SJCRH30 (cell line): ENCODE results near the gene LAMA5. TPM values are rescaled to one million over a fixed set of nuclear protein-coding genes. Genes with fewer than 3 reads are reported as not detected.
"Not testable (repeated sequence)": the region's sequence is repeated elsewhere in the genome, so short reads cannot be mapped to it uniquely, and the experiment has no call there.

Experiments used
- DNase-seq, 2 experiments: peaks; one replicate each; pipeline ENCODE4 v3.0.0-alpha.2; 2015 to 2020
- H3K27ac ChIP-seq: fragments of 250-450 bp; sonication (Bioruptor Pico); 2 replicates; pipeline ENCODE4 v1.5.1; 2020; ENCODE audit warnings: mild to moderate bottlenecking, moderate library complexity
- H3K27me3 ChIP-seq: fragments of 250-450 bp; sonication (Bioruptor Pico); 2 replicates; pipeline ENCODE4 v1.5.1; 2020; ENCODE audit warnings: mild to moderate bottlenecking, moderate library complexity
- H3K36me3 ChIP-seq: fragments of 250-450 bp; sonication (Bioruptor Pico); 2 replicates; pipeline ENCODE4 v1.5.1; 2020; ENCODE audit warnings: mild to moderate bottlenecking, moderate library complexity
- H3K4me1 ChIP-seq: fragments of 250-450 bp; sonication (Bioruptor Pico); 2 replicates; pipeline ENCODE4 v1.5.1; 2020; ENCODE audit warnings: mild to moderate bottlenecking, moderate library complexity
- H3K4me3 ChIP-seq: fragments of 250-450 bp; sonication (Bioruptor Pico); 2 replicates; pipeline ENCODE4 v1.5.1; 2020; ENCODE audit warnings: mild to moderate bottlenecking, moderate library complexity
- H3K9me3 ChIP-seq: fragments of 250-450 bp; sonication (Bioruptor Pico); replicated peaks from 2 replicates; pipeline ENCODE4 v1.5.1; 2020; ENCODE audit warnings: mild to moderate bottlenecking, moderate library complexity
- total RNA-seq: library from RNA; depleted of rRNA; stranded (reverse); fragments of >200 nt; shearing (Covaris generic); gene quantifications from 2 replicates; pipeline ENCODE4 v1.2.3, GENCODE V29; 2014

The LAMA5 gene
- total RNA-seq, 1 experiment from 2014 or later = 43.8 TPM

- H3K36me3 ChIP-seq, H3K4me3 ChIP-seq, H3K27me3 ChIP-seq, H3K27ac ChIP-seq, H3K9me3 ChIP-seq, DNase-seq: not testable (repeated sequence)
- H3K4me1 ChIP-seq = peaks cover 68% of the 10 kb centered on the region
Measured at GRCh38 chr20:62373631-62374179, 6.6 kb upstream of the LAMA5 start.

DNA sequence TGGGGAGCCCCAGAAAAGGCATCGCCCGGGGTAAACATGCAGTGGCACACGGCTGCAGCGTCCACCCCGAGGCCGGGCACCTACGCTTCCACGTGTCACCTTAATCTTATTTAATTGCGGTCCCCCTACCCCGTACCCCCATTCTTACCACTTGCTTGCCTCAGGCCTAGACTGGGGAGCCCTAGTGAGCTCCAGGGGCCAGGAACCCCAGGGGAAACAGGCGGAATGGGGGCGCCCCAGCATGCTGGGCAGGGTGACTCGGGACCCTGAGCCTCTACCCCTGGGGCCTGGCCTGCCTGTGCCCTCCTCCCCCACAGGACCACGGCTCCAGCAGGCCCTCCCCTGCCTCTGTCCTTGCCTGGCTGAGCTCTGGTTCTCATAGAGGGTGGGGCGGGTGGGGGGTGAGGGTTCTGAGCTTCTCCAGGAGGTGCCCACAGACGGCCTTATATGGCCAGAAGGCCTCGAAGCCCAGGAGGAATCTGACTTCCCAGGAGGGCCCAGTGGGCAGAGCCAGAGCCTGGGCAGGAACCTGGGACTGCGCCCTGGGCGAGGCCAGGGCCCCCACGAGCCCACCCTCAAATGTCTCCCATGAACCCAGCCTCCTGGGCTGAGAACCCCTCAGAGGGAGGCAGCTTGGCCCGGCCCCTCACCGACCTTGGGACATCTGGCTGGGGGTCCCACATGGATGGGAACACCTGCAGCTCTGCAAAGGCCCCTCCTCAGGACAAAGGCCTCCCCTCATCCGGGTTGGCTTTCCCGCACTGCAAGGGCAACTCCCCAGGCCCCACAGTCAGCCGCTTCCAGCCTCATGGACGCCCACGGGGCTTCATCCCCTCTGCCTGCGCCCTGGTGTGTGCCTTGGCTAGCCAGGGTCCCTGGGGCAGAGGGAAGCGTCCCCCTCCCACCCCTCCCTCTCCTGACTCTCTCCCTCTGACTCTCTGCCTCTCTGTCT is 5.2 kb upstream of the LAMA5 start:
- H3K4me3 ChIP-seq = no peak overlapping the region
- no peaks in the 10 kb centered on the region for H3K27me3 ChIP-seq
- no peak overlapping the region for H3K27ac ChIP-seq
- peaks cover 68% of the 10 kb centered on the region for H3K4me1 ChIP-seq
- H3K36me3 ChIP-seq = no peaks in the 10 kb centered on the region
- no peaks in the 10 kb centered on the region for H3K9me3 ChIP-seq
- no peak for DNase-seq

DNA sequence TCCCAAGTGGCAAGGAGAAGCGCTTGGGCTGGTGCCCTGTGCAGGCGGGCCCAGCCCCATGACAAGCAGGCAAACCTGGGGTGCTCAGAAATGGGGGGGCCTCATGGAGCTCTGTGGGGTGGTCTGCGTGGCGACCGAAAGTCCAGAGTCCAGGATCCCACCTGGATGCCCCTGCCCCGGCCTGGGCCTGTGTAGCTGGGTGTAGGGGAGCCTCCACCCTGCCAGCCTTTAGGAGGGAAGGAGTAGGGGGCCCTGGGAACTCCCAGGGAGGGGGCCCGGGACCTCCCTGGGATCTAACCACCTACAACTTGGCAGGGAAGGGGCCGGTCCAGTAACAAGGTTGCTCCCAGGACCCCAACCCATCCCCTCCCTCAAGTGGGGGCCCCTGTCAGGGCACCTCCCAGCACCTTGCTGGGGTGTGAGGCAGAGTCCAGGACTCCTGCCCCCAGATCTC is 4.5 kb upstream of the LAMA5 start:
- Histone ChIP-seq H3K4me1 (peaks cover 61% of the 10 kb centered on the region), H3K9me3 (no peaks in the 10 kb centered on the region)

DNA sequence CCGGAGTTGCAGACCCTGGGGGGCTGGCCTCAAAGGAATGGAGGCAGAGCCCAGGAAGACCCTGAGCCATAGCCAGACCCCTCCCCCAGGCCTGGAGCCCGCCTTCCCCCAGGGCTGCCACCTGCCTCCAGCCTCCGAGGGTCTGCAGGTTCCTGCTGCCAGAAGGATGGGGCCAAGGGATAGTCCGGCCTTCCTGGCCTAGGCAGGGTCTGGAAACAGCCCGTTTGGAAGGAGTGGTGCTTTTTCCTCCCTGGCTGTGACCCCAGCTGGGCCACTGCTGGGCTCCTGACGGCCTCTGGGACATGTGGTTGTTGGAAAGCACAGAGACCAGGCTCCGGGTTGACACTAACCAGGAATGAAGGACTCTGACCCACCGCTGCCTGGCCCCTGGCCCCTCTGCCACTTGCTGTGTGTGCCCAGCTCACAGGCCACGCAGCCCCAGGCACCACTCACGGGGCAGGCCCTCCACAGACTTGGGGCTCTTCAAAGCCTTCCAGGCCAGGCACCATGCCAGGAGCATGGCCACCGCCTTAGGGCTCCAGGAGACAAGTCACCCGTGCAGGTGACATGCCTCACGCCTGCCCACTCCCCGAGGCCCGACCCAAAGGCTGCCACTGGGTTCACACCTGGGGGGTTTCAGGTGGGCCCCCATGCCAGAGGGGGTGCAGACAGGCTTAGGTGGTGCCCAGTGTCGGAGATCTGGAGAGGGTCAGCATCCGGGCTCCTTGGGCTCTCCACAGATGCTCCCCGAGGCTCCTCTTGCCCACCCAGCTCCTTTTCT is 3.9 kb upstream of the LAMA5 start:
- DNase-seq = no peak
- Histone ChIP-seq H3K4me3 (no peak overlapping the region), H3K36me3 (no peaks in the 10 kb centered on the region), H3K9me3 (no peaks in the 10 kb centered on the region), H3K4me1 (peaks cover 59% of the 10 kb centered on the region), H3K27me3 (no peaks in the 10 kb centered on the region), H3K27ac (no peak overlapping the region)

More for the DNA sequence above, 4.5 kb upstream of the LAMA5 start:
- no peaks in the 10 kb centered on the region for H3K27me3 ChIP-seq
- no peaks in the 10 kb centered on the region for H3K36me3 ChIP-seq
- no peak overlapping the region for H3K27ac ChIP-seq
- DNase-seq = no peak
- H3K4me3 ChIP-seq = no peak overlapping the region

GRCh38 chr20:62370115-62370806 is 3.1 kb upstream of the LAMA5 start:
- peaks cover 58% of the 10 kb centered on the region for H3K4me1 ChIP-seq
- H3K9me3 ChIP-seq = no peaks in the 10 kb centered on the region
- no peaks in the 10 kb centered on the region for H3K36me3 ChIP-seq
- H3K27me3 ChIP-seq = no peaks in the 10 kb centered on the region
- peak overlapping the region; percentile 34 for H3K27ac ChIP-seq
- no peak overlapping the region for H3K4me3 ChIP-seq
- DNase-seq = peak; percentile 98 to 100

GRCh38 chr20:62369815-62370114 is 2.7 kb upstream of the LAMA5 start:
- peaks cover 56% of the 10 kb centered on the region for H3K4me1 ChIP-seq
- no peaks in the 10 kb centered on the region for H3K27me3 ChIP-seq
- peak overlapping the region; percentile 34 for H3K27ac ChIP-seq

DNA sequence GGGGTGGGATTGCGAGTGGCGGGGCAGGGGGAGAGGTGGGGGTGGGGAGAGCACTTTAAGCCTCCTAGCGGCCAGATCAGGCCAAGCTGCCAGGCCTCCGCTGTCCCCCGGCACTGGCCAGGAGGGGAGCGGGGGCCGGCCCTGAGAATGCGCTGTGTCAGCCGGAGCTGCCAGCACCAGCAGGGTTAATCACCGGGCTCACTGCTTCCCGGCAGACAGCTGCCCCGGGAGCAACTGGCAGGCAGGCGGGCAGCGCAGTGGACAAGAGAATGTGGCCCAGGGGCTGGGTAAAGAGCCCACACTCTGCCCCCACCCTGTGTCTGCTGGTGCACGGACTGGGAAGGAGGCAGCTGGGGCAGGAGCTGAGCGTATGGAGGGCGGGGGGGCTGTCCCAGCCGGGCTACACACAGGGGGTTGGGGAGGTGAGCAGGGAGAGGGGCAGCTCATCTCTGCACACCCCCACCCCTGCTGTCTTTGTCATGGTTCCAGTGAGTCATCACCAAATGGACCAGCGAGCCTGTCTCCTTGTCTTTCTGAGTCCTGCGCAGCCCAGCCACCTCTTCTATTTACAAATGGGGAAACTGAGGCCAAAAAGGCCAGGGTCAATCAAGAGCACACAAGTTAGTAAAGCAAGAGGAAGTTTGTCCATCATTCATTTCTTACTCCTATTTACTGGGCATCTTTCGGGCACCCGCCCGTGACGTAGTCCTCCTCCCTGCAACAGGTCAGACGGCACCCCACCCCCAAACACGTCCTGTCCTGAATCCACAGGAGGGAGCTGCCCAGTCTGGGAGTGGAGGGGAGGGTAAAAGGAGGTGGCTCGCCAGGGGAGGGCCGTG is 2.1 kb upstream of the LAMA5 start:
- peaks cover 56% of the 10 kb centered on the region for H3K4me1 ChIP-seq
- no peaks in the 10 kb centered on the region for H3K36me3 ChIP-seq
- no peaks in the 10 kb centered on the region for H3K27me3 ChIP-seq
- H3K27ac ChIP-seq = peak overlapping the region; percentile 34
- H3K4me3 ChIP-seq = peak overlapping the region; percentile 72; the same call in 1 of the 2 replicates
- no peaks in the 10 kb centered on the region for H3K9me3 ChIP-seq
- DNase-seq = peak; percentile 98

More at GRCh38 chr20:62369815-62370114, 2.7 kb upstream of the LAMA5 start:
- no peak for DNase-seq
- H3K36me3 ChIP-seq = no peaks in the 10 kb centered on the region
- no peaks in the 10 kb centered on the region for H3K9me3 ChIP-seq
- H3K4me3 ChIP-seq = no peak overlapping the region

DNA sequence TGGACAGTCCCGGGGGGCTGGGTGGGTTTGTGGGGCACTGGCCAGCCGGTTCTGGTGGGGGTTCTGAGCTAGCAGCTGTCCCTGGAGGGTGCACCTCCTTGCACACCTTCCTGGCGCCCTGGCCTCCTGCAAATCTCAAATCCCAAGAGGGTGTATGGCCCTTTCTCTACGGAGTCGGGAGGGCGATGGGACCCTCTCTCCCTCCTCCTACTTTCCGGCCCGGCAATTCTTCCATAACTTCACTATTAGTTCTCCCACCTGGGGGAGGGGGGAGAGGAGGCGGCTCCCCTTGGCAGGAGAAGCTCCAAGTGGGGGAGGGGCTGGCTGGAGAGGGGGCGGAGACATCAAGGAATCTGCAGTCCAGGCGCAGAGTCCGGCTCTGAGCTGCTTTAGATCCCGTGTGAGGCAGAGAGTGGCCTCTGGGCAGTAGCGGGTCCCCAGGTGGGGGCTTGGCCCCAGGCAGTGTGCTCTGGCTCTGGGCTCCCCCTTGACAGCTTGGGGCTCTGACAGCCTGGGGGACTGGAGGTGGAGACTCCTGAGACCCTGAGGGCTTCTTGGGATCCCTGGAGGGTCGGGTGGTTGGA is 1.4 kb upstream of the LAMA5 start:
- Histone ChIP-seq H3K36me3 (no peaks in the 10 kb centered on the region), H3K9me3 (no peaks in the 10 kb centered on the region), H3K27ac (peak overlapping the region; percentile 6; the same call in 1 of the 2 replicates), H3K27me3 (no peaks in the 10 kb centered on the region), H3K4me1 (peaks cover 62% of the 10 kb centered on the region), H3K4me3 (peak overlapping the region; percentile 72)
- peak; percentile 83 to 85 for DNase-seq

DNA sequence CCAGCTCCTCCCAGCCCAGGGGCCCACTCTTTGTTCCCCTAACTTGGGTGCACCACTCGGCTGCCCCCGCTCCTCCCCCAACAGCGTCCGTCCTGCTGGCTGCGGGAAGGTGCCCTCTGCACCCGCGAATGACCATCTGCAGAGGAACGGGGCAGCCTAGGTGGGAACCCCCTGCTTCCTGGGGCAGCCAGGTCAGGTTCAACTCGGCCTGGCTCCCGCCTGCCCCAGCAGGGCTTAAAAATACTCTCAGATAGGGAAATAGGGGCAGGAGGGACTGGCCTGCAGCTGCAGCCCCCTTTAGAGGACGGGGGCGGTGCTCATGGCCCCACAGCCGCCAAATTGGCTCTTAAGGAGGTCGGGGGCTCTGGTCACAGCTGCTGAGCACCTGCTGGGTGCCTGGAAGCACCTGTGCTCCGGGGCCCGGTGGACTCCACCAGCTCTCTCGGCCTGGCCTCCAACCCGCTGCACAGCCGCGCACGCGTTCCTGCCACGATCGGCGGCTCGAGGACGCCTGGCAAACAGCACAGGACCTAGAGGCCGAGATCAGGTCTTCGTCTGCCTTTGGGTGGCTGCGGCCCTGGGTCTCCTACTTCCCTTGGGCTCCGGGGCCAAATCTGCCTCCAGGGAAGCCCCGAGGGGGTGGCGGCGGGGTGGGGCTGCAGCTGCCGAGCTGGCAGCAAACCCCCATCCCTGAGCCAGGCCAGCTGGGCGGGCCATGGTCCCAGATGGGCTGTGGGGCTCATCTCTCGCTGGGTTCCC is 700 bp upstream of the LAMA5 start:
- peak; percentile 88 for DNase-seq
- Histone ChIP-seq H3K27ac (no peak overlapping the region), H3K4me1 (peaks cover 69% of the 10 kb centered on the region), H3K27me3 (no peaks in the 10 kb centered on the region), H3K36me3 (no peaks in the 10 kb centered on the region), H3K9me3 (no peaks in the 10 kb centered on the region), H3K4me3 (peak overlapping the region; percentile 72)

DNA sequence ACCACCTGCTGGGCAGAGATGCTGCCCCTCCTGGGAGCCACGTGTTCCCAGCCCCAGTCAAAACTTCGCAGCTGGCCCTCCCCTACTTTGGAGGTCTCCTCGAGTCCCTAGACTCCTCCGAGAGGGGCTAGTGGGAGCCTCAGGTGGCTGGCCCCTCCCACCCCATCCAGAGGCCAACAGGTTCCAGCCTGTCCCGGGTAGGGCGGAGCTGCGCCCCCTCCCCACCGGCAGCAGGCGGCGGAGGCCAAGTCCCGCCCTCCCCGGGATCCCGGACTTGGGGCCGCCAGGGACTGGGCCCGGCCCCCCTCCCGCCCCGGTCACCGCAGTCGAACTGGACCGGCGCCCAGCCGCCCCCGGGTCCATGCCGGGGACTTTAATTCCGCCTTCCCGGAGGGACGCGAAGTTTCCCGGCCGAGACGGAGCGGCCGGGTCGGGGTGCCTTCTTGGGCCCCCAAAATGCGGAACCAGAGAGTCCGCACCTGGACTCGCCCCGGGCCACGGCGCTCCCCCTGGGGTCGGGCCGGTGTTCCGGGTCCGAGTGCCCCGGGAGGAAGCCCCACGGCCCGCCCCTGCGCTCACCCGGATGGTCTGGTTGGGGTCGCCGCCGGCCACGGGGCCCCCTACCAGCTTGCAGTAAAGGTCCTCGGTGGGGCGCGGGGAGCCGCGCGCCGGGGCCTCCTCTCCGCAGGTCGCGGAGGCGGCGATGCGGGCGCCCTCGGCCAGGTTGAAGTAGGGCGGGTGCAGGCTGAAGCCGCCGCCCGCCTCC is 559 bp downstream of the LAMA5 start:
- H3K4me3 ChIP-seq = peak overlapping the region; percentile 72
- no peak overlapping the region for H3K27ac ChIP-seq
- no peaks in the 10 kb centered on the region for H3K36me3 ChIP-seq
- H3K9me3 ChIP-seq = no peaks in the 10 kb centered on the region
- no peaks in the 10 kb centered on the region for H3K27me3 ChIP-seq
- H3K4me1 ChIP-seq = peaks cover 81% of the 10 kb centered on the region
- peak; percentile 57 to 66 for DNase-seq

- Histone ChIP-seq H3K27me3 (no peaks in the 10 kb centered on the region), H3K9me3 (no peaks in the 10 kb centered on the region), H3K4me1 (peaks cover 83% of the 10 kb centered on the region), H3K27ac (no peak overlapping the region), H3K4me3 (peak overlapping the region; percentile 72), H3K36me3 (no peaks in the 10 kb centered on the region)
- peak; percentile 65 to 74 for DNase-seq
Measured at GRCh38 chr20:62365814-62366369, 1.2 kb downstream of the LAMA5 start.
